Liver (tissue), 3 donors: ENCODE measurements around the gene PDE10A.

Experiments
- ATF3 ChIP-seq: IDR thresholded peaks from 2 replicates; pipeline ENCODE4 v1.6.1; 2016; ENCODE audit warnings: antibody characterized with exemption
- CTCF ChIP-seq: fragments of 150-350 bp; IDR thresholded peaks from 2 replicates; pipeline ENCODE4 v1.5.1; 2017; ENCODE audit warnings: improper control_type of control experiment, low read depth, low read length; ENCODE audit not compliant: missing input control
- EGR1 ChIP-seq, 2 donors: IDR thresholded peaks; 2 replicates each; pipeline ENCODE4 v1.6.1; 2016 to 2018; ENCODE audit warnings: antibody characterized with exemption in 2 of 2, low read depth in 2 of 2
- GABPA ChIP-seq, 2 donors: IDR thresholded peaks in 1 of 2; conservative IDR thresholded peaks in 1 of 2; 2 replicates each; pipeline ENCODE4 v1.6.1; 2016; ENCODE audit warnings: antibody characterized with exemption in 2 of 2, mild to moderate bottlenecking in 1 of 2, moderate library complexity in 1 of 2
- HNF4G ChIP-seq: IDR thresholded peaks from 2 replicates; pipeline ENCODE4 v1.6.1; 2016; ENCODE audit warnings: antibody characterized with exemption
- JUND ChIP-seq, 2 donors: IDR thresholded peaks; 2 replicates each; pipeline ENCODE4 v1.6.1; 2016; ENCODE audit warnings: antibody characterized with exemption in 2 of 2
- MAX ChIP-seq: IDR thresholded peaks from 2 replicates; pipeline ENCODE4 v1.6.1; 2016; ENCODE audit warnings: antibody characterized with exemption
- RAD21 ChIP-seq, 2 donors: IDR thresholded peaks; 2 replicates each; pipeline ENCODE4 v1.6.1; 2016; ENCODE audit warnings: antibody characterized with exemption in 2 of 2, mild to moderate bottlenecking in 2 of 2
- RXRA ChIP-seq, 2 donors: IDR thresholded peaks; 2 replicates each; pipeline ENCODE4 v1.6.1; 2017 to 2018; ENCODE audit warnings: antibody characterized with exemption in 2 of 2, mild to moderate bottlenecking in 1 of 2
- YY1 ChIP-seq: IDR thresholded peaks from 2 replicates; pipeline ENCODE4 v1.6.1; 2016; ENCODE audit warnings: antibody characterized with exemption, mild to moderate bottlenecking
- ZBTB33 ChIP-seq: IDR thresholded peaks from 2 replicates; pipeline ENCODE4 v1.6.1; 2016; ENCODE audit warnings: antibody characterized with exemption
- donor health status: healthy.
- donor health status: healthy.

- no peak for TF ChIP-seq CTCF
- no peak for TF ChIP-seq RAD21 (IDR thresholded peaks at IDR 0.05)
- no peak for TF ChIP-seq YY1
- TF ChIP-seq RXRA (IDR thresholded peaks at IDR 0.05), result no peak
- no peak for TF ChIP-seq MAX
- no peak for TF ChIP-seq ZBTB33
- TF ChIP-seq HNF4G, result no peak
- no peak for TF ChIP-seq ATF3
- TF ChIP-seq GABPA (IDR thresholded peaks at IDR 0.05 in 1 of 2, conservative IDR thresholded peaks at IDR 0.05 in 1 of 2), result no peak
- no peak for TF ChIP-seq EGR1 (IDR thresholded peaks at IDR 0.05; ENCODE audit: low read depth in 2 of 2)
- no peak for TF ChIP-seq JUND (IDR thresholded peaks at IDR 0.05)
These were observed 28.8 kb downstream of the PDE10A start for GRCh38 chr6:165634101-165634880.
